ENCODE results near the gene SGK1.

SGK1 gene

GRCh38 chr6:134331256-134331655 is 13.3 kb upstream of the SGK1 start:
- Histone ChIP-seq H3K27me3 (ENCODE audit: insufficient read depth, low read length) (no peaks in the 10 kb centered on the region), H3K4me2 (ENCODE audit: low read length) (no peak overlapping the region), H3K4me1 (ENCODE audit: control insufficient read depth in 1 of 2, insufficient read depth in 2 of 2, low read length in 2 of 2) (no peaks in the 10 kb centered on the region), H3K79me1 (ENCODE audit: low read length) (no peaks in the 10 kb centered on the region), H2BK5ac (ENCODE audit: low read depth, low read length, poor library complexity) (no peak overlapping the region), H2BK120ac (ENCODE audit: insufficient read depth, low read length, poor library complexity) (no peak overlapping the region), H3K14ac (ENCODE audit: low read length) (no peak overlapping the region), H3K79me2 (ENCODE audit: control insufficient read depth, insufficient read depth, low read length, poor library complexity) (no peaks in the 10 kb centered on the region), H2AFZ (ENCODE audit: insufficient read depth, low read length, poor library complexity) (no peak overlapping the region), H2AK5ac (ENCODE audit: low read length) (no peak overlapping the region), H4K91ac (ENCODE audit: low read depth, low read length) (no peak overlapping the region), H3K23ac (ENCODE audit: low read length) (no peak overlapping the region), H3K9ac (ENCODE audit: low read length) (no peak overlapping the region), H3K18ac (ENCODE audit: low read length) (no peak overlapping the region), H3K4me3 (ENCODE audit: low read depth, low read length) (no peak overlapping the region), H4K8ac (ENCODE audit: low read depth, low read length) (no peak overlapping the region), H3K9me3 (ENCODE audit: insufficient read depth, low read depth, low read length) (no peaks in the 10 kb centered on the region), H4K12ac (ENCODE audit: low read depth, low read length) (no peak overlapping the region), H3K27ac (ENCODE audit: low read depth, low read length) (no peak overlapping the region), H2BK12ac (ENCODE audit: low read length) (no peak overlapping the region), H3K36me3 (ENCODE audit: control insufficient read depth in 1 of 2, insufficient read depth in 2 of 2, low read length in 2 of 2) (no peaks in the 10 kb centered on the region), H3K4ac (ENCODE audit: low read depth, low read length) (no peak overlapping the region)
- WGBS (ENCODE audit: extremely low coverage, insufficient coverage, insufficient read length), result no CpG with 5 or more reads among the region's 2 CpGs
- no peak for DNase-seq

GRCh38 chr6:134330555-134330954 is 12.6 kb upstream of the SGK1 start:
- WGBS (ENCODE audit: extremely low coverage, insufficient coverage, insufficient read length), result no CpG with 5 or more reads among the region's 1 CpG
- H2BK120ac ChIP-seq (ENCODE audit: insufficient read depth, low read length, poor library complexity), result no peak overlapping the region

GRCh38 chr6:134328792-134329191 is 10.9 kb upstream of the SGK1 start:
- Histone ChIP-seq H3K36me3 (ENCODE audit: control insufficient read depth in 1 of 2, insufficient read depth in 2 of 2, low read length in 2 of 2) (no peaks in the 10 kb centered on the region), H3K4me1 (ENCODE audit: control insufficient read depth in 1 of 2, insufficient read depth in 2 of 2, low read length in 2 of 2) (no peaks in the 10 kb centered on the region), H3K79me1 (ENCODE audit: low read length) (no peaks in the 10 kb centered on the region), H3K23ac (ENCODE audit: low read length) (no peak overlapping the region), H3K27me3 (ENCODE audit: insufficient read depth, low read length) (no peaks in the 10 kb centered on the region), H4K12ac (ENCODE audit: low read depth, low read length) (no peak overlapping the region), H2BK120ac (ENCODE audit: insufficient read depth, low read length, poor library complexity) (no peak overlapping the region), H3K9ac (ENCODE audit: low read length) (no peak overlapping the region), H4K91ac (ENCODE audit: low read depth, low read length) (no peak overlapping the region), H3K4me3 (ENCODE audit: low read depth, low read length) (no peak overlapping the region), H3K18ac (ENCODE audit: low read length) (no peak overlapping the region), H2AK5ac (ENCODE audit: low read length) (no peak overlapping the region), H3K4me2 (ENCODE audit: low read length) (no peak overlapping the region), H3K14ac (ENCODE audit: low read length) (no peak overlapping the region), H3K79me2 (ENCODE audit: control insufficient read depth, insufficient read depth, low read length, poor library complexity) (no peaks in the 10 kb centered on the region), H4K8ac (ENCODE audit: low read depth, low read length) (no peak overlapping the region), H3K4ac (ENCODE audit: low read depth, low read length) (no peak overlapping the region), H3K9me3 (ENCODE audit: insufficient read depth, low read depth, low read length) (no peaks in the 10 kb centered on the region), H2BK5ac (ENCODE audit: low read depth, low read length, poor library complexity) (no peak overlapping the region), H3K27ac (ENCODE audit: low read depth, low read length) (no peak overlapping the region), H2BK12ac (ENCODE audit: low read length) (no peak overlapping the region), H2AFZ (ENCODE audit: insufficient read depth, low read length, poor library complexity) (no peak overlapping the region)
- DNase-seq, result no peak
- no CpG with 5 or more reads among the region's 2 CpGs for WGBS (ENCODE audit: extremely low coverage, insufficient coverage, insufficient read length)

More at GRCh38 chr6:134330555-134330954, 12.6 kb upstream of the SGK1 start:
- Histone ChIP-seq H3K79me2 (ENCODE audit: control insufficient read depth, insufficient read depth, low read length, poor library complexity) (no peaks in the 10 kb centered on the region), H2AFZ (ENCODE audit: insufficient read depth, low read length, poor library complexity) (no peak overlapping the region), H3K14ac (ENCODE audit: low read length) (no peak overlapping the region), H3K4me1 (ENCODE audit: control insufficient read depth in 1 of 2, insufficient read depth in 2 of 2, low read length in 2 of 2) (no peaks in the 10 kb centered on the region), H2BK12ac (ENCODE audit: low read length) (no peak overlapping the region), H3K4me2 (ENCODE audit: low read length) (no peak overlapping the region), H3K9ac (ENCODE audit: low read length) (no peak overlapping the region), H3K23ac (ENCODE audit: low read length) (no peak overlapping the region), H3K18ac (ENCODE audit: low read length) (no peak overlapping the region), H4K12ac (ENCODE audit: low read depth, low read length) (no peak overlapping the region), H3K27ac (ENCODE audit: low read depth, low read length) (no peak overlapping the region), H3K9me3 (ENCODE audit: insufficient read depth, low read depth, low read length) (no peaks in the 10 kb centered on the region), H2AK5ac (ENCODE audit: low read length) (no peak overlapping the region), H4K91ac (ENCODE audit: low read depth, low read length) (no peak overlapping the region), H3K4ac (ENCODE audit: low read depth, low read length) (no peak overlapping the region), H3K4me3 (ENCODE audit: low read depth, low read length) (no peak overlapping the region), H2BK5ac (ENCODE audit: low read depth, low read length, poor library complexity) (no peak overlapping the region), H4K8ac (ENCODE audit: low read depth, low read length) (no peak overlapping the region), H3K36me3 (ENCODE audit: control insufficient read depth in 1 of 2, insufficient read depth in 2 of 2, low read length in 2 of 2) (no peaks in the 10 kb centered on the region), H3K27me3 (ENCODE audit: insufficient read depth, low read length) (no peaks in the 10 kb centered on the region), H3K79me1 (ENCODE audit: low read length) (no peaks in the 10 kb centered on the region)
- no peak for DNase-seq

GRCh38 chr6:134328138-134328537 is 10.2 kb upstream of the SGK1 start:
- Histone ChIP-seq H2AFZ (ENCODE audit: insufficient read depth, low read length, poor library complexity) (no peak overlapping the region), H3K27me3 (ENCODE audit: insufficient read depth, low read length) (no peaks in the 10 kb centered on the region), H3K27ac (ENCODE audit: low read depth, low read length) (no peak overlapping the region), H3K9me3 (ENCODE audit: insufficient read depth, low read depth, low read length) (no peaks in the 10 kb centered on the region), H3K9ac (ENCODE audit: low read length) (no peak overlapping the region), H3K4me2 (ENCODE audit: low read length) (no peak overlapping the region), H3K79me2 (ENCODE audit: control insufficient read depth, insufficient read depth, low read length, poor library complexity) (no peaks in the 10 kb centered on the region), H3K4me3 (ENCODE audit: low read depth, low read length) (no peak overlapping the region), H4K8ac (ENCODE audit: low read depth, low read length) (no peak overlapping the region), H2BK12ac (ENCODE audit: low read length) (no peak overlapping the region), H3K4ac (ENCODE audit: low read depth, low read length) (no peak overlapping the region), H2BK5ac (ENCODE audit: low read depth, low read length, poor library complexity) (no peak overlapping the region), H4K91ac (ENCODE audit: low read depth, low read length) (no peak overlapping the region), H3K4me1 (ENCODE audit: control insufficient read depth in 1 of 2, insufficient read depth in 2 of 2, low read length in 2 of 2) (no peaks in the 10 kb centered on the region), H2BK120ac (ENCODE audit: insufficient read depth, low read length, poor library complexity) (no peak overlapping the region), H2AK5ac (ENCODE audit: low read length) (no peak overlapping the region), H3K18ac (ENCODE audit: low read length) (no peak overlapping the region), H3K79me1 (ENCODE audit: low read length) (no peaks in the 10 kb centered on the region), H3K36me3 (ENCODE audit: control insufficient read depth in 1 of 2, insufficient read depth in 2 of 2, low read length in 2 of 2) (no peaks in the 10 kb centered on the region), H4K12ac (ENCODE audit: low read depth, low read length) (no peak overlapping the region), H3K23ac (ENCODE audit: low read length) (no peak overlapping the region), H3K14ac (ENCODE audit: low read length) (no peak overlapping the region)
- no peak for DNase-seq
- no CpG with 5 or more reads among the region's 2 CpGs for WGBS (ENCODE audit: extremely low coverage, insufficient coverage, insufficient read length)
